ENCODE results near the gene AMIGO1.

The AMIGO1 gene

GRCh38 chr1:109532365-109533136 lies 23.0 kb upstream of the AMIGO1 start:
- DNase-seq (ENCODE audit: low read depth) = no peak

- no peak for DNase-seq (ENCODE audit: low read depth)
Measured at GRCh38 chr1:109531826-109532364, 22.4 kb upstream of the AMIGO1 start.

GRCh38 chr1:109531380-109531779 lies 21.9 kb upstream of the AMIGO1 start:
- no peak for DNase-seq (ENCODE audit: low read depth)

- no peak for DNase-seq (ENCODE audit: low read depth)
Measured at GRCh38 chr1:109530457-109531087, 21.0 kb upstream of the AMIGO1 start.

- no peak for DNase-seq (ENCODE audit: low read depth)
Measured at GRCh38 chr1:109529881-109530456, 20.4 kb upstream of the AMIGO1 start.

GRCh38 chr1:109528712-109529111 lies 19.2 kb upstream of the AMIGO1 start:
- no peak for DNase-seq (ENCODE audit: low read depth)

GRCh38 chr1:109527846-109528695 lies 18.5 kb upstream of the AMIGO1 start:
- no peak for DNase-seq (ENCODE audit: low read depth)

- DNase-seq (ENCODE audit: low read depth) = no peak
Measured at GRCh38 chr1:109527098-109527811, 17.7 kb upstream of the AMIGO1 start.

- DNase-seq (ENCODE audit: low read depth) = no peak
Measured at GRCh38 chr1:109523706-109524105, 14.2 kb upstream of the AMIGO1 start.

- DNase-seq (ENCODE audit: low read depth) = no peak
Measured at GRCh38 chr1:109522026-109522425, 12.5 kb upstream of the AMIGO1 start.

GRCh38 chr1:109521002-109521951 lies 11.8 kb upstream of the AMIGO1 start:
- DNase-seq (ENCODE audit: low read depth) = no peak

GRCh38 chr1:109517337-109517736 lies 7.8 kb upstream of the AMIGO1 start:
- no peak for DNase-seq (ENCODE audit: low read depth)

GRCh38 chr1:109516872-109517271 lies 7.3 kb upstream of the AMIGO1 start:
- DNase-seq (ENCODE audit: low read depth) = no peak

- DNase-seq (ENCODE audit: low read depth) = no peak
Measured at GRCh38 chr1:109514846-109515245, 5.3 kb upstream of the AMIGO1 start.

GRCh38 chr1:109513110-109513710 lies 3.7 kb upstream of the AMIGO1 start:
- no peak for DNase-seq (ENCODE audit: low read depth)

GRCh38 chr1:109508873-109509175 lies 703 bp downstream of the AMIGO1 start:
- DNase-seq (ENCODE audit: low read depth) = no peak

- DNase-seq (ENCODE audit: low read depth) = no peak
Measured at GRCh38 chr1:109508001-109508872, 1.3 kb downstream of the AMIGO1 start.

- DNase-seq (ENCODE audit: low read depth) = no peak
Measured at GRCh38 chr1:109504974-109505373, 4.6 kb downstream of the AMIGO1 start.

GRCh38 chr1:109503935-109504334 lies 5.6 kb downstream of the AMIGO1 start:
- no peak for DNase-seq (ENCODE audit: low read depth)

Measured in stromal cell of bone marrow (primary cell).